HepG2 (cell line): Measurements from ENCODE around the gene SETD7. TPM values are rescaled to one million over a fixed set of nuclear protein-coding genes. Genes with fewer than 3 reads are reported as not detected.
A peak's percentile ranks its signal among the peaks of the same experiment; 100 is the strongest.

Experiments used
- CCDC6 ChIP-seq: sonication (generic); formaldehyde crosslinking; IDR thresholded peaks from 2 replicates; pipeline ENCODE4 v1.8.1; 2022; ENCODE audit warnings: mild to moderate bottlenecking, missing genetic modification reagents, moderate library complexity
- FOSL2 ChIP-seq: sonication (generic); formaldehyde crosslinking; IDR thresholded peaks from 2 replicates; pipeline ENCODE4 v1.4.0; 2020; ENCODE audit warnings: missing genetic modification reagents
- GFI1 ChIP-seq: sonication (generic); formaldehyde crosslinking; IDR thresholded peaks from 2 replicates; pipeline ENCODE4 v1.5.0; 2020; ENCODE audit warnings: missing genetic modification reagents, mild to moderate bottlenecking, borderline replicate concordance
- HNRNPL ChIP-seq: fragments of 200-400 bp; formaldehyde crosslinking; IDR thresholded peaks from 2 replicates; pipeline ENCODE4 v1.6.1; 2017; ENCODE audit warnings: mild to moderate bottlenecking, low read depth, low read length
- ISL2 ChIP-seq: sonication (generic); formaldehyde crosslinking; IDR thresholded peaks from 2 replicates; pipeline ENCODE4 v1.5.0; 2020; ENCODE audit warnings: missing genetic modification reagents
- JUNB ChIP-seq: sonication (generic); formaldehyde crosslinking; IDR thresholded peaks from 2 replicates; pipeline ENCODE4 v1.8.0; 2022; ENCODE audit warnings: missing genetic modification reagents, mild to moderate bottlenecking, borderline replicate concordance
- LCORL ChIP-seq, 2 experiments: fragments of 450-650 bp in 1 of 2; sonication (generic) in 1 of 2; formaldehyde crosslinking in 1 of 2; IDR thresholded peaks; 2 replicates each; pipeline versions ENCODE4 v1.5.0 to v1.6.1; 2017 to 2020; ENCODE audit warnings: antibody characterized with exemption in 1 of 2, missing genetic modification reagents in 1 of 2
- MBNL3 ChIP-seq: fragments of 250-450 bp; sonication (Bioruptor Pico); conservative IDR thresholded peaks from 2 replicates; pipeline ENCODE4 v1.8.0; 2022; ENCODE audit warnings: mild to moderate bottlenecking, inconsistent platforms
- SMAD3 ChIP-seq: sonication (generic); formaldehyde crosslinking; IDR thresholded peaks from 2 replicates; pipeline ENCODE4 v1.4.0; 2020; ENCODE audit warnings: missing genetic modification reagents
- STAT5B ChIP-seq: sonication (generic); formaldehyde crosslinking; IDR thresholded peaks from 2 replicates; pipeline ENCODE4 v1.4.0; 2020; ENCODE audit warnings: missing genetic modification reagents
- ZFP82 ChIP-seq: sonication (generic); formaldehyde crosslinking; IDR thresholded peaks from 2 replicates; pipeline ENCODE4 v1.5.1; 2020; ENCODE audit warnings: mild to moderate bottlenecking, missing genetic modification reagents, borderline replicate concordance
- ZNF672 ChIP-seq: sonication (generic); formaldehyde crosslinking; IDR thresholded peaks from 2 replicates; pipeline ENCODE4 v1.8.1; 2022; ENCODE audit warnings: missing genetic modification reagents
- ZSCAN31 ChIP-seq: sonication (generic); formaldehyde crosslinking; IDR thresholded peaks from 2 replicates; pipeline ENCODE4 v1.5.0; 2020; ENCODE audit warnings: low read depth, mild to moderate bottlenecking, missing genetic modification reagents
- polyA plus RNA-seq, 8 experiments: library from polyadenylated mRNA; depleted of rRNA in 3 of 8; stranded (reverse) in 7 of 8; unstranded in 1 of 8; fragments of >200 nt; fragmentation: Illumina TruSeq in 4 of 8; extraction: Trizol in 4 of 8; gene quantifications; 2 replicates each; pipeline versions ENCODE4 v1.2.1 to v1.2.3, GENCODE V29; 2011 to 2016; ENCODE audit warnings: low read depth in 4 of 8, missing spikeins in 1 of 8, mixed read lengths in 1 of 8; ENCODE audit not compliant: insufficient read depth in 1 of 8
- total RNA-seq, 5 experiments: library from RNA; depleted of rRNA; stranded (reverse); fragments of >200 nt; fragmentation: Illumina TruSeq; extraction: Trizol; gene quantifications; 2 replicates each; pipeline ENCODE4 v1.2.3, GENCODE V29; 2016; ENCODE audit warnings: low read depth in 1 of 5
- TF ChIP-seq, protein P1 (sequence below): sonication (generic); formaldehyde crosslinking; IDR thresholded peaks from one replicate; pipeline ENCODE4 v1.5.1; 2020; ENCODE audit warnings: mild to moderate bottlenecking, missing genetic modification reagents; ENCODE audit errors: not compliant biosample characterization
- TF ChIP-seq, protein P2 (sequence below): sonication (generic); formaldehyde crosslinking; IDR thresholded peaks from 2 replicates; pipeline ENCODE4 v1.4.0; 2020; ENCODE audit warnings: missing genetic modification reagents
- TF ChIP-seq, protein P3 (sequence below): sonication (generic); formaldehyde crosslinking; IDR thresholded peaks from 2 replicates; pipeline ENCODE4 v1.4.0; 2020; ENCODE audit warnings: mild to moderate bottlenecking, missing genetic modification reagents

SETD7 gene
- total and polyA plus RNA-seq, 2 of the 13 experiments (the other 11 are each of a cell fraction or from before 2014, with no cell fraction given): 0.08 to 0.22 TPM

- TF ChIP-seq, protein P1, sequence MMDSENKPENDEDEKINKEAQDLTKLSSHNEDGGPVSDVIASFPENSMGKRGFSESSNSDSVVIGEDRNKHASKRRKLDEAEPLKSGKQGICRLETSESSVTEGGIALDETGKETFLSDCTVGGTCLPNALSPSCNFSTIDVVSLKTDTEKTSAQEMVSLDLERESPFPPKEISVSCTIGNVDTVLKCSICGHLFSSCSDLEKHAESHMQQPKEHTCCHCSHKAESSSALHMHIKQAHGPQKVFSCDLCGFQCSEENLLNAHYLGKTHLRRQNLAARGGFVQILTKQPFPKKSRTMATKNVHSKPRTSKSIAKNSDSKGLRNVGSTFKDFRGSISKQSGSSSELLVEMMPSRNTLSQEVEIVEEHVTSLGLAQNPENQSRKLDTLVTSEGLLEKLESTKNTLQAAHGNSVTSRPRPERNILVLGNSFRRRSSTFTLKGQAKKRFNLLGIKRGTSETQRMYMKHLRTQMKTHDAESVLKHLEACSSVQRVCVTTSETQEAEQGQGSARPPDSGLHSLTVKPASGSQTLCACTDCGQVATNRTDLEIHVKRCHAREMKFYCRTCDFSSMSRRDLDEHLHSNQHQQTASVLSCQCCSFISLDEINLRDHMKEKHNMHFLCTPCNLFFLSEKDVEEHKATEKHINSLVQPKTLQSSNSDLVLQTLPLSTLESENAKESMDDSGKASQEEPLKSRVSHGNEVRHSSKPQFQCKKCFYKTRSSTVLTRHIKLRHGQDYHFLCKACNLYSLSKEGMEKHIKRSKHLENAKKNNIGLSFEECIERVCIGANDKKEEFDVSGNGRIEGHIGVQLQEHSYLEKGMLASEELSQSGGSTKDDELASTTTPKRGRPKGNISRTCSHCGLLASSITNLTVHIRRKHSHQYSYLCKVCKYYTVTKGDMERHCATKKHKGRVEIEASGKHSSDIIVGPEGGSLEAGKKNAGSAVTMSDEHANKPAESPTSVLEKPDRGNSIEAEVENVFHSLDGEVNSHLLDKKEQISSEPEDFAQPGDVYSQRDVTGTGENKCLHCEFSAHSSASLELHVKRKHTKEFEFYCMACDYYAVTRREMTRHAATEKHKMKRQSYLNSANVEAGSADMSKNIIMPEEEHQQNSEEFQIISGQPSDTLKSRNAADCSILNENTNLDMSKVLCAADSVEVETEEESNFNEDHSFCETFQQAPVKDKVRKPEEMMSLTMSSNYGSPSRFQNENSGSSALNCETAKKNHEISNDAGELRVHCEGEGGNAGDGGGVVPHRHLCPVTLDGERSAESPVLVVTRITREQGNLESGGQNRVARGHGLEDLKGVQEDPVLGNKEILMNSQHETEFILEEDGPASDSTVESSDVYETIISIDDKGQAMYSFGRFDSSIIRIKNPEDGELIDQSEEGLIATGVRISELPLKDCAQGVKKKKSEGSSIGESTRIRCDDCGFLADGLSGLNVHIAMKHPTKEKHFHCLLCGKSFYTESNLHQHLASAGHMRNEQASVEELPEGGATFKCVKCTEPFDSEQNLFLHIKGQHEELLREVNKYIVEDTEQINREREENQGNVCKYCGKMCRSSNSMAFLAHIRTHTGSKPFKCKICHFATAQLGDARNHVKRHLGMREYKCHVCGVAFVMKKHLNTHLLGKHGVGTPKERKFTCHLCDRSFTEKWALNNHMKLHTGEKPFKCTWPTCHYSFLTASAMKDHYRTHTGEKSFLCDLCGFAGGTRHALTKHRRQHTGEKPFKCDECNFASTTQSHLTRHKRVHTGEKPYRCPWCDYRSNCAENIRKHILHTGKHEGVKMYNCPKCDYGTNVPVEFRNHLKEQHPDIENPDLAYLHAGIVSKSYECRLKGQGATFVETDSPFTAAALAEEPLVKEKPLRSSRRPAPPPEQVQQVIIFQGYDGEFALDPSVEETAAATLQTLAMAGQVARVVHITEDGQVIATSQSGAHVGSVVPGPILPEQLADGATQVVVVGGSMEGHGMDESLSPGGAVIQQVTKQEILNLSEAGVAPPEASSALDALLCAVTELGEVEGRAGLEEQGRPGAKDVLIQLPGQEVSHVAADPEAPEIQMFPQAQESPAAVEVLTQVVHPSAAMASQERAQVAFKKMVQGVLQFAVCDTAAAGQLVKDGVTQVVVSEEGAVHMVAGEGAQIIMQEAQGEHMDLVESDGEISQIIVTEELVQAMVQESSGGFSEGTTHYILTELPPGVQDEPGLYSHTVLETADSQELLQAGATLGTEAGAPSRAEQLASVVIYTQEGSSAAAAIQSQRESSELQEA (CRISPR knock-in tag): peak; percentile 17
- peak; percentile 14; the same call in 1 of the 2 replicates for TF ChIP-seq FOSL2
- TF ChIP-seq MBNL3 (CRISPR knock-in tag): no peak
- TF ChIP-seq, protein P2, sequence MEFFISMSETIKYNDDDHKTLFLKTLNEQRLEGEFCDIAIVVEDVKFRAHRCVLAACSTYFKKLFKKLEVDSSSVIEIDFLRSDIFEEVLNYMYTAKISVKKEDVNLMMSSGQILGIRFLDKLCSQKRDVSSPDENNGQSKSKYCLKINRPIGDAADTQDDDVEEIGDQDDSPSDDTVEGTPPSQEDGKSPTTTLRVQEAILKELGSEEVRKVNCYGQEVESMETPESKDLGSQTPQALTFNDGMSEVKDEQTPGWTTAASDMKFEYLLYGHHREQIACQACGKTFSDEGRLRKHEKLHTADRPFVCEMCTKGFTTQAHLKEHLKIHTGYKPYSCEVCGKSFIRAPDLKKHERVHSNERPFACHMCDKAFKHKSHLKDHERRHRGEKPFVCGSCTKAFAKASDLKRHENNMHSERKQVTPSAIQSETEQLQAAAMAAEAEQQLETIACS (CRISPR knock-in tag): 0 out of 2 replicates have a peak, but pooled peaks have one; percentile 53
- 0 out of 2 replicates have a peak, but pooled peaks have one; percentile 41 for TF ChIP-seq SMAD3
- 0 out of 2 replicates have a peak, but pooled peaks have one; percentile 55 for TF ChIP-seq ZNF672 (CRISPR knock-in tag)
- TF ChIP-seq, protein P3, sequence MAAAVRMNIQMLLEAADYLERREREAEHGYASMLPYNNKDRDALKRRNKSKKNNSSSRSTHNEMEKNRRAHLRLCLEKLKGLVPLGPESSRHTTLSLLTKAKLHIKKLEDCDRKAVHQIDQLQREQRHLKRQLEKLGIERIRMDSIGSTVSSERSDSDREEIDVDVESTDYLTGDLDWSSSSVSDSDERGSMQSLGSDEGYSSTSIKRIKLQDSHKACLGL (CRISPR knock-in tag): peak; percentile 58; the same call in 1 of the 2 replicates
- no peak for TF ChIP-seq ISL2 (CRISPR knock-in tag)
- TF ChIP-seq ZFP82 (CRISPR knock-in tag): 0 out of 2 replicates have a peak, but pooled peaks have one; percentile 23
- TF ChIP-seq STAT5B (CRISPR knock-in tag): peak; percentile 13; the same call in 1 of the 2 replicates
- no peak for TF ChIP-seq LCORL (IDR thresholded peaks at IDR 0.05)
- TF ChIP-seq LCORL (CRISPR knock-in tag; IDR thresholded peaks at IDR 0.05): peak; percentile 32; the same call in 1 of the 2 replicates
- 0 out of 2 replicates have a peak, but pooled peaks have one; percentile 68 for TF ChIP-seq GFI1
- peak; percentile 12; the same call in 1 of the 2 replicates for TF ChIP-seq CCDC6 (CRISPR knock-in tag)
- no peak for TF ChIP-seq JUNB (CRISPR knock-in tag)
- TF ChIP-seq HNRNPL: no peak
- peak; percentile 4; the same call in 1 of the 2 replicates for TF ChIP-seq ZSCAN31
Observed at GRCh38 chr4:139454111-139455045, 101.6 kb downstream of the SETD7 start, which contains the start of gene RAB33B (continued).
